A673 (cell line): ENCODE measurements around the gene VN1R4.
"Not testable (repeated sequence)": the region's sequence is repeated elsewhere in the genome, so short reads cannot be mapped to it uniquely, and the experiment has no call there.

Source experiments
- CTCF ChIP-seq: fragments of 300-800, 200-600 bp; sonication (generic); conservative IDR thresholded peaks from 2 replicates; pipeline ENCODE4 v1.5.1; 2017; ENCODE audit warnings: low read depth, mild to moderate bottlenecking, antibody characterized with exemption, low read length, moderate library complexity, mixed read lengths
- EZH2 ChIP-seq: fragments of 200-600 bp; sonication (generic); IDR thresholded peaks from 2 replicates; pipeline ENCODE4 v1.6.1; 2017; ENCODE audit warnings: borderline replicate concordance, low read depth, mild to moderate bottlenecking, mixed read lengths, antibody characterized with exemption, low read length; ENCODE audit not compliant: poor library complexity, severe bottlenecking

GRCh38 chr19:53301341-53301740 is 33.8 kb upstream of the VN1R4 start:
- TF ChIP-seq CTCF, EZH2: not testable (repeated sequence)
